SK-N-SH (cell line): Measurements from ENCODE around the gene LRMDA.

Experiments
- CTCF ChIP-seq: fragments of 200-600 bp; sonication (generic); IDR thresholded peaks from 2 replicates; pipeline ENCODE4 v1.6.1; 2017; ENCODE audit warnings: antibody characterized with exemption, mild to moderate bottlenecking, moderate library complexity
- EZH2phosphoT487 ChIP-seq: fragments of 200-600 bp; sonication (generic); IDR thresholded peaks from 2 replicates; pipeline ENCODE4 v1.6.1; 2017; ENCODE audit warnings: low read depth, mixed run types, mild to moderate bottlenecking, antibody characterized with exemption, moderate library complexity, borderline replicate concordance
- IRF3 ChIP-seq: fragments of 150-350 bp; IDR thresholded peaks from 2 replicates; pipeline ENCODE4 v1.6.1; 2016; ENCODE audit warnings: mild to moderate bottlenecking, low read depth, low read length
- MAX ChIP-seq: IDR thresholded peaks from 2 replicates; pipeline ENCODE4 v1.4.0; 2012; ENCODE audit warnings: low read depth
- NFIC ChIP-seq: IDR thresholded peaks from 2 replicates; pipeline ENCODE4 v1.4.0; 2012; ENCODE audit warnings: borderline replicate concordance
- POLR2AphosphoS5 ChIP-seq: IDR thresholded peaks from 2 replicates; pipeline ENCODE4 v1.6.1; 2012; ENCODE audit warnings: low read depth, low read length
- RCOR1 ChIP-seq: fragments of 150-350 bp; IDR thresholded peaks from 2 replicates; pipeline ENCODE4 v1.6.1; 2017; ENCODE audit warnings: antibody characterized with exemption, low read length
- REST ChIP-seq: IDR thresholded peaks from 2 replicates; pipeline ENCODE4 v1.6.1; 2012; ENCODE audit warnings: mild to moderate bottlenecking, low read depth, low read length, moderate library complexity
- RFX5 ChIP-seq: IDR thresholded peaks from 2 replicates; pipeline ENCODE4 v1.6.1; 2012; ENCODE audit warnings: mild to moderate bottlenecking, improper control_type of control experiment, low read length
- SIN3A ChIP-seq: IDR thresholded peaks from 2 replicates; pipeline ENCODE4 v1.6.1; 2012; ENCODE audit warnings: low read depth, mild to moderate bottlenecking, low read length, moderate library complexity, borderline replicate concordance
- TEAD4 ChIP-seq: IDR thresholded peaks from 2 replicates; pipeline ENCODE4 v1.4.0; 2012; ENCODE audit warnings: mild to moderate bottlenecking, borderline replicate concordance; ENCODE audit not compliant: insufficient read depth
- USF2 ChIP-seq: fragments of 150-350 bp; IDR thresholded peaks from 2 replicates; pipeline ENCODE4 v1.6.1; 2017; ENCODE audit warnings: antibody characterized with exemption, low read length, low read depth, borderline replicate concordance
- ZBTB33 ChIP-seq: IDR thresholded peaks from 2 replicates; pipeline ENCODE4 v1.4.0; 2012; ENCODE audit warnings: low read depth, borderline replicate concordance

- TF ChIP-seq POLR2AphosphoS5 (no peak), NFIC (no peak), IRF3 (no peak), MAX (no peak), CTCF (no peak), REST (no peak), ZBTB33 (no peak), RFX5 (no peak), EZH2phosphoT487 (no peak), TEAD4 (no peak), USF2 (no peak), RCOR1 (no peak), SIN3A (no peak)
These were observed 347.9 kb downstream of the LRMDA start for GRCh38 chr10:75779276-75779675.
